Colonic mucosa (tissue), 4 donors: ENCODE data around the gene ZNF135. TPM values are rescaled to one million over a fixed set of nuclear protein-coding genes. Genes with fewer than 3 reads are reported as not detected.
A peak's percentile ranks its signal among the peaks of the same experiment; 100 is the strongest.

Source experiments
- DNase-seq: peaks from one replicate; pipeline ENCODE4 v3.0.0-alpha.2; 2020
- H3K27ac ChIP-seq: fragments of 200-600 bp; one replicate; pipeline ENCODE4 v1.8.0; 2021
- H3K27me3 ChIP-seq: fragments of 200-600 bp; one replicate; pipeline ENCODE4 v1.8.0; 2021
- H3K36me3 ChIP-seq: fragments of 200-600 bp; one replicate; pipeline ENCODE4 v1.8.0; 2021
- H3K4me1 ChIP-seq: fragments of 200-600 bp; one replicate; pipeline ENCODE4 v1.8.0; 2021; ENCODE audit warnings: mild to moderate bottlenecking
- H3K4me3 ChIP-seq: fragments of 200-600 bp; one replicate; pipeline ENCODE4 v1.8.0; 2021
- H3K9ac ChIP-seq, 2 donors: one replicate each; pipeline ENCODE4 v1.7.0; 2013; ENCODE audit warnings: control low read depth in 2 of 2, low read depth in 2 of 2, low read length in 2 of 2
- H3K9me3 ChIP-seq: fragments of 200-600 bp; one replicate; pipeline ENCODE4 v1.8.0; 2021
- intact Hi-C: fragments of 100-400 bp; cut with DNase I; formaldehyde crosslinking; loops from one replicate; pipeline ENCODE4 v1.14.1; 2022
- total RNA-seq, 2 donors: library from RNA; stranded (reverse); fragmentation: NEBNext Ultra II Directional in 1 of 2; extraction: Animal tissue kit (Norgen Biotek cat#: 25700) in 1 of 2; gene quantifications; one replicate each; pipeline ENCODE4 v1.2.1, GENCODE V29; 2021
- TF ChIP-seq, protein P1 (sequence below): fragments of 200-600 bp; IDR thresholded peaks from one replicate; pipeline ENCODE4 v1.8.0; 2022; ENCODE audit warnings: antibody characterized with exemption, mild to moderate bottlenecking
- donor health status: healthy.
- donor health status: DM: no; HTN: no; CAD: no.
- donor health status: DM: no; HTN: no; CAD: no.

Gene ZNF135
- total RNA-seq, 2 donors from 2014 or later: 1.1 to 1.4 TPM

DNA sequence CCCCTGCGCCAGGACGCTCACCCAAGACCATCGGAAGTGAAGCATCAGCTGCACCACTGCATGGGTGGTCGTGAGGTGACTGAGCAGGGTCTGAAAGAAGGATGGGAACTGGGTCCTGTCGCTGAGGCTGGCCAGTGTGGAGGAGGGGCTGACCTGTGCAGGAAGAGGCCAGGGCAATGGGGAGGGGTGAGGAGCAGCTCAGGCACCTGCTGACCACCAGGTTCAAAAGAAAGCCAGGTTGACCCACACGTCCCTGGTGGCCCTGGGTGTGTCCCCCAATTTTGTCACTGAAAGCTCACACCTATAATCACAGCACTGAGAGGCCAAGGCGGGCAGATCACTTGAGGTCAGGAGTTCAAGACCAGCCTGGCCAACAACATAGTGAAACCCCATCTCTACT, 39.0 kb upstream of the ZNF135 start:
- H3K36me3 ChIP-seq: no peaks in the 10 kb centered on the region
- no peaks in the 10 kb centered on the region for H3K9me3 ChIP-seq
- DNase-seq: no peak
- no peaks in the 10 kb centered on the region for H3K27me3 ChIP-seq
- H3K9ac ChIP-seq: no peak overlapping the region
- H3K4me1 ChIP-seq: no peaks in the 10 kb centered on the region
- H3K4me3 ChIP-seq: no peak overlapping the region
- TF ChIP-seq, protein P1, sequence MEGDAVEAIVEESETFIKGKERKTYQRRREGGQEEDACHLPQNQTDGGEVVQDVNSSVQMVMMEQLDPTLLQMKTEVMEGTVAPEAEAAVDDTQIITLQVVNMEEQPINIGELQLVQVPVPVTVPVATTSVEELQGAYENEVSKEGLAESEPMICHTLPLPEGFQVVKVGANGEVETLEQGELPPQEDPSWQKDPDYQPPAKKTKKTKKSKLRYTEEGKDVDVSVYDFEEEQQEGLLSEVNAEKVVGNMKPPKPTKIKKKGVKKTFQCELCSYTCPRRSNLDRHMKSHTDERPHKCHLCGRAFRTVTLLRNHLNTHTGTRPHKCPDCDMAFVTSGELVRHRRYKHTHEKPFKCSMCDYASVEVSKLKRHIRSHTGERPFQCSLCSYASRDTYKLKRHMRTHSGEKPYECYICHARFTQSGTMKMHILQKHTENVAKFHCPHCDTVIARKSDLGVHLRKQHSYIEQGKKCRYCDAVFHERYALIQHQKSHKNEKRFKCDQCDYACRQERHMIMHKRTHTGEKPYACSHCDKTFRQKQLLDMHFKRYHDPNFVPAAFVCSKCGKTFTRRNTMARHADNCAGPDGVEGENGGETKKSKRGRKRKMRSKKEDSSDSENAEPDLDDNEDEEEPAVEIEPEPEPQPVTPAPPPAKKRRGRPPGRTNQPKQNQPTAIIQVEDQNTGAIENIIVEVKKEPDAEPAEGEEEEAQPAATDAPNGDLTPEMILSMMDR: no peak
- H3K27ac ChIP-seq: no peak overlapping the region
- intact Hi-C loops: loop anchor here (5.0 kb wide), 1 partner anchor 137 kb away; no protein-coding TSS in a partner anchor

DNA sequence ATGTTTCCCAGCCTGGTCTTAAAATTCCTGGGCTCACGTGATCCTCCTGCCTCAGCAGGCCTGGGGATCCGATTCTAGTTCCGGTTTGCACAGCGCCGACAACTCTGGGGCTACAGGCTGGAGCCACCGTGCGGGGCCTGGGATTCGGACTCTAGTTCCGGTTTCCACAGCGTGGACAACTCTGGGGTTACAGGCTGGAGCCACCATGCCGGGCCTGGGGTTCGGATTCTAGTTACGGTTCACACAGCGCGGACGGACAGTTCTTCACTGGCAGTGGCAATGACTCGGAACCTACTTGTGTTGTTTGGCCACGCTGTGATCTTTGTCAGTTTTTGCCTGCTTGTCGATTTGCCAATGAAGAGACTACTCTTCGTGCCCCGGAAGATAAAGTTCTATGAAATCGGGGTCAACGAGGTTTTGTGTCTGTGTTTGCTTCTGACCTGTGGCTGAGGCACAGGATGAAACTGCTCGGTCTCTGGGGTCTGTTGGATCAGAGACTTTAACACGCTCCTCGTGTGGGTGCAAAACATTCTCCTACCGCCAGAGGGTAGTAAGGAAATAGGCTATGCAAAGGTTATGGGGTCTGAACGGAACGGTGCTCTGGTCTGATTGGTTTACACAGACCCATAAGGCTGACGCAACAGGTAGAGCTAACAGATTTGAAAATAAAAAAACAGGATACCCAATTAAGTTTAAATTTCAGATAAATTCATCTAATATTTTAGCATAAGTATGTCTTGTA, 37.4 kb upstream of the ZNF135 start:
- no peak overlapping the region for H3K9ac ChIP-seq
- no peaks in the 10 kb centered on the region for H3K9me3 ChIP-seq
- intact Hi-C loops: loop anchor here (5.0 kb wide), 1 partner anchor 136 kb away; no protein-coding TSS in a partner anchor
- no peak overlapping the region for H3K27ac ChIP-seq
- peak; percentile 64 for DNase-seq
- no peaks in the 10 kb centered on the region for H3K27me3 ChIP-seq
- TF ChIP-seq, protein P1: peak; percentile 25
- H3K36me3 ChIP-seq: no peaks in the 10 kb centered on the region
- H3K4me1 ChIP-seq: no peaks in the 10 kb centered on the region
- no peak overlapping the region for H3K4me3 ChIP-seq

DNA sequence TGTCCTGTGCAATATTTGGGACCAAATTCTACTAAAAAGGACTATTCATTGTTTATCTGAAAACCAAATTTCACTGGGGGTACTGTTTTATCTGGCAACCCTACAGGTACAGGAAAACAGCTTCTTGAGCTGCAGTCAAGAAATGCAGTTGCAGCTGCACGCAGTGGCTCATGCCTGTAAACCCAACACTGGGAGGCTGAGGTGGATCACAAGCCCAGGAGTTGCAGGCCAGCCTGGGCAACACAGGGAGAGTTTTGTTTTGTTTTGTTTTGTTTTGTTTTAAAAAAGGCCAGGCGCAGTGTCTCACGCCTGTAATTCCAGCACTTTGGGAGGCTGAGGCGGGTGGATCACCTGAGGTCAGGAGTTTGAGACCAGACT, 36.8 kb upstream of the ZNF135 start:
- H3K4me1 ChIP-seq: no peaks in the 10 kb centered on the region
- no peak for DNase-seq
- no peaks in the 10 kb centered on the region for H3K9me3 ChIP-seq
- intact Hi-C loops: loop anchor here (5.0 kb wide), 1 partner anchor 135 kb away; no protein-coding TSS in a partner anchor
- no peak overlapping the region for H3K27ac ChIP-seq
- H3K27me3 ChIP-seq: no peaks in the 10 kb centered on the region
- H3K4me3 ChIP-seq: no peak overlapping the region
- H3K36me3 ChIP-seq: no peaks in the 10 kb centered on the region
- TF ChIP-seq, protein P1: no peak
- no peak overlapping the region for H3K9ac ChIP-seq

DNA sequence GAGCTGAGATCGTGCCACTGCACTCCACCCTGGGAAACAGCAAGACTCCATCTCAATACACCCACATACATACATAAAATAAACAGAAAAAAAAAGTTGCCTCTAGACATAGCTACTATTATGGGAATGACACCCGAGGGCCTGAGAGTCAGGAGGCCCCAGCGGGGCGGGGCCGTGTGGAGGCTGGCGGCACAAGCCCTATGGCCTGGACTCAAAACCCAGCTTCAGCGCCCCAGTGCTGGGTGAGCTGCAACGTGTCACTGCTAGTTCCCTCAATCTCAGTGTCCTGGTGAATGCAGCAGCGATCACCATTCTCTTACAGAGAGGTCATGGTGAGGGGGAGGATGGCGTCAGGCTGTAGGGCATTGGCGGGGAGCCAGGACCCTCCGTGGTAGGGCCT, 34.4 kb upstream of the ZNF135 start:
- intact Hi-C loops: loop anchor here (5.0 kb wide), 1 partner anchor 133 kb away; no protein-coding TSS in a partner anchor

DNA sequence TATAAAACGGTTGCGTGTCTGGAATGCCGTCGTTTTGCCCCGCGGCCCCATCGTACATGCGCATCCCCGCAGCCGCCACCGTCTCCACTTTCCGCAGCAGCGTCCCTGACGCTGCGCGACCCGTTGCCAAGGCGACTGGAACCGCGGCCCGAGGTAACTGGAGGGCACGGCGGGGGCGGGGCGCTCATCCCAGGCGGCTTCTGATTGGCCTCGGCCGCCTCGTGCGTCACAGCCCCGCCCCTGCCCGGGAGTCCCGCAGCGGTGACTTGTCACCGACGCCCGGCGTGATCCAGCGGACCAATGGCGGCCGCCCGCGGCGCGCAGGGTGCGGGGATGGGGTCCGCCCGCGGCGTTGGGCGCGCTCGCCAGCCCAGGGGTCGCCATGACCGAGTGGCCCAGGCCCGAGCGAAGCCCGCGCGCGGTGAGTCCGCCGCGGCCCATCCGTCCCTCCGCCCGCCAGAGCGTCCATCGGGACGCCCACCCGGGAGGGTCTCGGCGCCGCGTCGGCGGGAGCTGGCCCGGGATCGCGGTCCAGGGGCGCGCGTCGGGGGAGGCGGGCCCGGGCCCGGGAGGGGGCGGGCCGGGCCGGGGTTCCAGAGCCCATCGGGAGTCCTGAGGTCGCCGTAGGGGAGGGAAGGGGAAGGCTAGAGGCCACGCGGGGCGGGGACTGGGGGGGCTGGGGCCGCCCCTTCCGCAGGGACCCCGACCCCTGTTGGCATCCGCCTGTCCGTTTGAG, 25.2 kb upstream of the ZNF135 start, which contains the start of gene ZSCAN1:
Gene ZSCAN1 (plus strand): TSS at position 285 of the 736 bp plus-strand sequence. CDS start 3,812 bp downstream, outside the sequence.
- TF ChIP-seq, protein P1: no peak
- intact Hi-C loops: no loop called here
- H3K9me3 ChIP-seq: no peaks in the 10 kb centered on the region
- no peak within 1 kb of the TSS for H3K4me3 ChIP-seq
- no peaks in the 10 kb centered on the region for H3K27me3 ChIP-seq
- peak; percentile 78 for DNase-seq
- no peaks in the 10 kb centered on the region for H3K4me1 ChIP-seq
- H3K36me3 ChIP-seq: no peaks in the 10 kb centered on the region
- peak within 1 kb of the TSS in 1 of 2 donors; percentile 35 for H3K9ac ChIP-seq
- H3K27ac ChIP-seq: no peak within 1 kb of the TSS

More for the DNA sequence above, 34.4 kb upstream of the ZNF135 start:
- H3K9ac ChIP-seq: no peak overlapping the region
- no peaks in the 10 kb centered on the region for H3K27me3 ChIP-seq
- H3K9me3 ChIP-seq: no peaks in the 10 kb centered on the region
- TF ChIP-seq, protein P1: no peak
- DNase-seq: no peak
- no peaks in the 10 kb centered on the region for H3K36me3 ChIP-seq
- no peak overlapping the region for H3K27ac ChIP-seq
- no peaks in the 10 kb centered on the region for H3K4me1 ChIP-seq
- no peak overlapping the region for H3K4me3 ChIP-seq
